ENCODE data around the gene SPEG.

GRCh38 chr2:219419012-219419324 is 15.7 kb upstream of the SPEG start:
- TF ChIP-seq POLR2A (IDR thresholded peaks at IDR 0.05): no peak
- TF ChIP-seq CTCF (IDR thresholded peaks at IDR 0.05): no peak

Data from body of pancreas (tissue), 4 donors.